HG03432 (cell line): ENCODE measurements around the gene ARPC5L.
"Not testable (repeated sequence)": the region's sequence is repeated elsewhere in the genome, so short reads cannot be mapped to it uniquely, and the experiment has no call there.

ENCODE experiments used
- ATAC-seq: cut with Tn5 transposase; IDR thresholded peaks from one replicate; pipeline ENCODE4 v1.9.1; 2021; ENCODE audit warnings: mild to moderate bottlenecking, moderate library complexity; ENCODE audit not compliant: unreplicated experiment

Gene ARPC5L

DNA sequence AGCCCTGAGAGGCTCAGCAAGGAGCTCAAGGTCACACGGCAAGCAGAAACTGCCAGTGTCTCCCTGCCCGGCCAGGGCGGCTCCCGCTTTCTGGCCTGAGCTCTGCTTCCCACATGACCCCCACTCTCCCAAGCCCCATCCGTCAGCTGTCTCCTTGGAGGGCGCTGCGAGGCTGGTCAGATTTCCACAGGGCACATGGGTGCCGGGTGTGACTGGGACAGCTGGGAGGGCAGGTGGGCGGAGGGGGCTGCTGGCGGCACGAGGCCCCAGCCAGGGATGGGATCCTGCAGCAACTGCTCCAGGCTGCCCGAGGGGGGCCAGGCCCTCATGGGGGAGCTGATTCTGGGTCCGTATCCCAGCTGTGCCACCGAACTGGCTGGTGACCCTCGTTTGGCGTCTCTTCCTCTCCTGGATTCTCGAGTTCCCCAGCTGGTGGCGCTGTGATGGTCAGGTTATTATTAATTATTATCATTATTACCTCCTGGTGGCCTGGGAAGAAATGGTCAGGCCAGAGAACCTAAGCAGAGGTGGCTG lies 21.6 kb upstream of the ARPC5L start:
- no peak for ATAC-seq

- ATAC-seq = no peak
Observed at GRCh38 chr9:124841075-124841821, 20.7 kb upstream of the ARPC5L start.

- ATAC-seq = no peak
Observed at GRCh38 chr9:124843456-124844034, 18.4 kb upstream of the ARPC5L start.

DNA sequence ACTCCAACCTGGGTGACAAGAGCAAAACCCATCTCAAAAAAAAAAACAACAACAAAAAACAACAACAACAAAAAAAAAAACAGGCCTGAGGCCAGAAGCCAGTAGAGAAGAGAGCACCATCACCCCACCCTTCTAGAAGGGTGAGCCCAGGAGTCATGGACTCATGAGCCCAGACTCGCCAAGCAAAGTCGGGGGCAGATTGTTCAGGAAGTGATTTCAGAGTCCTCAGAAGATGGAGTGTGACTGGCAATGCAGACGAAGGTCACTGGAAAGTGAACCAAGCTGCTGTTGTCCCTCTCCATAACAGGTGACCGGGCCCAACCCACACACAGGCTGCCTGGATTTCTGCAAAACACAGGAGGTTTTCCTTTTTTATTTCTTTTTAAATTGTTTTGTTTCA lies 17.6 kb upstream of the ARPC5L start:
- ATAC-seq = no peak

DNA sequence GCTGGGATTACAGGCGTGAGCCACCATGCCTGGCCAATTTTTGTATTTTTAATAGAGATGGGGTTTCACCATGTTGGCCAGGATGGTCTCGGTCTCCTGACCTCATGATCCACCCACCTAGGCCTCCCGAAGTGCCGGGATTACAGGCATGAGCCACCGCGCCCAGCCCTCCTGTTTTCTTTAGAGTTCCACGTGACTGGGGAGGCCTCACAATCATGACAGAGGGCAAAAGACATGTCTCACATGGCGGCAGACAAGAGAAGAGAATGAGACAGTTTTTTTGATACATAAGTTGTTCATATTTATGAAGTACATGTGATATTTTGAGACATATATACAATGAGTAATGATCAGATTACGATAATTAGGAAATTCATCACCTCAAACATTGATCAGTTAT lies 15.5 kb upstream of the ARPC5L start:
- not testable (repeated sequence) for ATAC-seq

- no peak for ATAC-seq
Observed at GRCh38 chr9:124846969-124847368, 15.0 kb upstream of the ARPC5L start.

GRCh38 chr9:124849801-124850200 lies 12.1 kb upstream of the ARPC5L start:
- no peak for ATAC-seq

DNA sequence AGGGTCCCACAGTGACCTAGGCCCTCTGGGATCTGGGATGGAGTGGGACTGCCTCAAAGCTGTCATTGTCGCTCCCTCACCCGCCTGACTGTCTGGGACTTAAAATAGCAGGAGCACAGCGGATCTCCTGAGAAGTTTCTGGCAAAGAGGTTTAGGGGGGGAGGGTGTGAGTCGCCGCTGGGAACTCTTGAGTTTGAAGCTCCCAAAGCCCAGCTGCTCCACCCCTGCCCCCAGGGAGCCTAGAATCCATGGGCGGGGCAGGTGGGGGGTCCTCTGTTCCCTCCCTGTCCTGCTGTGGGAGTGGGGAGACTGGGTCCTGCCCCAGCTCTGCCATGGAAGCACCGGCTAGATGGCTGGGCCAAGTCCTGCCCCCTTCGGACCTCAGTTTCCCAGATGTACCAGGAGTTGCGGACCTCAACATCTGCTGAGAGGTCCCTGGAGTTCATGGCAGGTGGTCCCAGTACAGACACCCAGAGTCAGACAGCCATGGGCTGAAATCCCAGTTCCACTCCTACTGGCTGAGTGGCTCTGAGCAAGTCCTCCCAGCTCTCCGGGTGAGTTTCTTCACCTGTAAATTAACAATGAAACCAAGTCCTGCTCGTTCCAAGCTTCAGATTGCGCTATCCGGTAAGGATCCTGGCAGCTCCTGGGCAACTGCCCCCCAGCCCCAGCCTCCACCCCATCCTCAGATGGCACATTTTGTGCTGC lies 9.7 kb upstream of the ARPC5L start:
- no peak for ATAC-seq

GRCh38 chr9:124852829-124853531 lies 8.9 kb upstream of the ARPC5L start, which contains the start of gene WDR38:
TSS of gene WDR38 (plus strand) at chr9:124853460. CDS start at chr9:124853532, 72 bp downstream.
- ATAC-seq = peak; percentile 80

DNA sequence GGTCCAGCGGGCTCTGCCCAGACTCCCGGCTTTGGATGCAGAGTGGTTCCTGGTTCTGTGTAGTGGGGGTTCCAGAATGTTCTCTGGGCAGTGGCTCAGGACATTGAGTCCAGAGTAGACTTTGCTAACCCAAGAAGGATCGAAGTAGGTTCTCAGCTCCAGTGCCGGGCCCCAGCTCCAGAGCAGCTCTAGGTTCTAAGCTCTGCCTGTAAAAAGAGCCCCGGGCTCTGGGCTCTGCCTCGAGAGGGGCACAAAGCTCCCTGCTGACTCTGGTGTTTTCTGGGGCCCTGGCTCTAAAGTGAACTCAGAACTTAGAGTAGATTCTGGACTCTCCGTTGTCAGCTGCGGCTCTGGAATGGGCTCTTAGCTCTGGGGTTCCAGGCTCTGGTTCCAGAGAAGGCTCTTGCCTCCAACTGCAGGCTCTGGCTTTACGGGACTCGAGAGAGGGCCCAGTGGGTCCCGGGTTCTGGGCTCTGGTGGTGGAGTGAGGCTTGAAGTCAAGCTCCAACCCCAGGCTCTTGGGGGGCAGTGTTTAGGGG lies 8.3 kb upstream of the ARPC5L start:
- no peak for ATAC-seq

- no peak for ATAC-seq
Observed at GRCh38 chr9:124854161-124854560, 7.8 kb upstream of the ARPC5L start.

- no peak for ATAC-seq
Observed at GRCh38 chr9:124854822-124855221, 7.1 kb upstream of the ARPC5L start.

GRCh38 chr9:124855566-124855943 lies 6.4 kb upstream of the ARPC5L start:
- ATAC-seq = no peak

DNA sequence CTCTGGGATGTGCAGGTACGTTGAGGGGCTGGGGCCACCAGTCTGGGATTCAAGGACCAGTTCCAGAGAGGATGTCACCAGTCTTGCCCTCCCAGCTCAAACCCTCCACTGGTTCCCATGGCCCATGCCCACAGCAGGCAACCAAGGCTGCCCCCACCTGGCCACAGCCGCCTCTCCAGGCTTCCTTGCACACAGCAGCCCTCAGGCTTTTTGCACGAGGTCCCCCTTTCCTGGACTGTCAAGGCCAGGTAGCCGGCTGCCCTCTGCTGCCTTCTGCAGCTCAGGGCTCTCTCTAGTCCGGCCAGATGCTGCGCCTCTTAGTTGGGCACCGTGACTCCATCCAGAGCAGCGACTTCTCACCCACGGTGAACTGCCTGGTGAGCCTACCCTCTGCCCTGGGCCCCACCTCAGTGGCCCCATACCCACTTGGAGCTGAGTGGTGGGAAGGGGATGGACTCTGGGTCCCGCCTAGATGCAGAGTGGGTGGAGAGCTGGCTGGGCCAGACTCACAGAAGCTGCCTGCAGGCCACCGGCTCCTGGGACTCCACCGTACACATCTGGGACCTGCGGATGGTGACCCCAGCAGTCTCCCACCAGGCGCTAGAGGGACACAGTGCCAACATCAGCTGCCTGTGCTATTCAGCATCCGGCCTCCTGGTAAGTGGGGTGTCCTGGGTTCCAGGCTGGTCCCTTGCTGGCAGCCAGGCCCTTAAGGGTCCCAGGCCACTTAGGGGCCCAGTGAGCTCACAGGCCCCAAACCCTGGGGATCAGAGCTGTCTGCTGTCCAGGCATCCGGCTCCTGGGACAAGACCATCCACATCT lies 5.8 kb upstream of the ARPC5L start:
- no peak for ATAC-seq

DNA sequence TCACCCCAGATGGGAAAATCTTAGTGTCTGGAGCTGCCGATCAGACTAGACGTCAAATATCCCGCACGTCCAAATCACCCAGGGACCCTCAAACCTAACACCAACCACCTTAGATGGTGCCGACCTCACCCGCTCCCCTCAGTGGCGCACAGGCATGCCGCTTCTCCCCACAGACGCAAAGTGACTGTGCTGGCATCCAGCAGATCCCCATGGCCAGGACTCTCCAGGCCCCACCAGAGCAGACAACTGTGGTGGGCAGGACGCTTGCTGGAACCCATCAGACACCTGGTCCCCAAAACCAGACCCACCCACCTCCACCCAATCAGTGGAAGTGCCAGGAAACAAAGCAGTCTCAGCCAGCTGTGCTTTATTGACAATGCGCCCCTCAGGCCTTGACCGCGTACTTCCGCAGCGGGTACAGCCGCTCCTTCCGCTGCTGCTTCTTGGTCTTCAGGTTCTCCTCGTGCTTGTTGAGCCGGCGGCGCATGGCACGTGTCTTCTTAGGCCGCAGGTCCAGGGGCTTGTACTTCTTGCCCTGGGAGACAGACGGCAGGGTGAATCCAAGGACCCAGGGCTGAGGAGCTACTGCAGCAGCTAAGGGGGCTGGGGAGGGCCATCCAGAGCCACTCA lies 4.3 kb upstream of the ARPC5L start:
- ATAC-seq = no peak

DNA sequence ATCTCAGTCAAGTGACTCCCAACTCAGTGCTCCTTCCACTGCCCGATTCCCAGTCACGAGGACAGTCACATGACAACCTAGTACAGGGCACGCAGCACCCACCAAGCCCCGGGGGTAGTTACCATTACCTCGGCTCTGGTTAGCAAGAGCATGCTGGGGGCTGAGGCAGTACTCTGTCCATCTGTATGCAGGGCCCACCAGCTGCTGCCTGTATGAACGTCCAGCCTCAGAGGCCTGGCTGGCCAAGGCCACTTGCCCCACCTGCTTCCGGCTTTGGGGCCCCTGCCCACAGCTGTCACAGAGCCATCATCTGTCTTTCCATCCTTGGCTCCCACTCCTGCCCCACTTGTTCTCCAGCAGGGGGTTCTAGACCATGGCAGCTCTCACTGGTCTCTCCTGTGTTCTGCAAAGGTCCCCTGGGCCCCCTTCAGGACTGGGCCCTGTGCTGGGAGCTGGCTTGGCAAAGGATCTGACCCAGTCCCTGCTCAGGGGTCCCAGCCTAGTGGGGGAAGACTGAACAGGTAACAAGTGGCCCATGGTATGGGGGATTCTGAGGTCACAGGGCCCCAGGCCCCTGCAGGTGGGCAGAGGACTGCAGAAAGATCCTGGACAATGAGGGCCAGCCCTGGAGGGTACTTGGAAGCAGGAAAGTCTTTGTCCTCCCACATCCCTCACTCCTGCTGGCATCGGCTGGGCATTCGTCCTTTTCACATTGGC lies 3.4 kb upstream of the ARPC5L start:
- no peak for ATAC-seq

DNA sequence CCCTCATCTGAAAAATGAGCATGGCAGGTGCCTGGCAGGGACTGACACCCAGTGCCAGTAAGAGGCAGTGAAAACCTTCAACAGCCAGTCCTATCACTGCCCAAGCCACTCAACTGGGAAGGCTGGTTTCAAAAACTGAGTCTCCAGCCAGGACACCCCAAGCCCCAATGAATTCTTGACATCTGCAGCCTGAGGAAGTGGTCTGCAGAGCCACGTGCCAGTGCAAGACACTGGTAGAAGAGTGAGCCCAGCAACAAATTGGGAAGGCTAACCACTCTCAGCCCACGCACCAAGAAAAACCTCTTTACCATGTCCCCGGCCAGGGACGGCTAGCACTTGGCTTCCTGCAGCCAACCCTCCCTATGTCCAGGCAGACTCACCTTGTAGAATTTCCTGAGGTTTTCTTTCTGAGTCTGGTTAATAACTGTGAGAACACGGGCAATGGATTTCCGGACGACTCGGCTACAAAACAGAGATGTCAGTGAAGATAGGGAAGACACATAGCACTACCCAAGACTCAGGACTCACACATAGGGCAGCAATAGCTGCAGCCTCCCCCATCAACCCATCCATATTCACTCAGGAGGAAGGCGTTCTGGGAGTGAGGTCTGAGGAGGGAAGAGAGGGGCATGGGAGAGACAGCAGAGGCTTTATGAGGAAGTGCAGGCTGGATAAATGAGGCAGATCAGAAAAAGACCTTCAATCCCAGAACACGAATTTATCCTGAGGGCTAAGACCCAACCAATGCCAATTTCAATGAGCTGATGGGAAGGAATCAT lies 1.9 kb upstream of the ARPC5L start:
- no peak for ATAC-seq
